ENCODE measurements around the gene ZNF681.

GRCh38 chr19:23776507-23777205, 18.0 kb upstream of the ZNF681 start:
- TF ChIP-seq CTCF (IDR thresholded peaks at IDR 0.05): no peak
- no peak for TF ChIP-seq POLR2AphosphoS5 (IDR thresholded peaks at IDR 0.05)
- TF ChIP-seq POLR2A (IDR thresholded peaks at IDR 0.05): no peak
